Endothelial cell of umbilical vein (primary cell): ENCODE results near the gene CUEDC1.

Source experiments
- CTCF ChIP-seq, 2 donors: IDR thresholded peaks; 1 replicate in 1 of 2; 2 replicates in 1 of 2; pipeline ENCODE4 v1.5.1; 2011; ENCODE audit warnings: low read length in 2 of 2, mild to moderate bottlenecking in 2 of 2, moderate library complexity in 2 of 2, control low read depth in 1 of 2, inconsistent platforms in 1 of 2, low read depth in 1 of 2; ENCODE audit not compliant: insufficient read depth in 1 of 2; ENCODE audit errors: extremely low read depth in 1 of 2
- JUN ChIP-seq: IDR thresholded peaks from 2 replicates; pipeline ENCODE4 v1.6.1; 2011; ENCODE audit warnings: borderline replicate concordance, low read depth; ENCODE audit not compliant: insufficient read length, insufficient read depth

GRCh38 chr17:57945996-57946797 lies 9.0 kb downstream of the CUEDC1 start:
- TF ChIP-seq CTCF (IDR thresholded peaks at IDR 0.05; ENCODE audit: extremely low read depth in 1 of 2, insufficient read depth in 1 of 2, low read depth in 1 of 2, low read length in 2 of 2) = no peak
- TF ChIP-seq JUN = no peak
